SIG-M5 treated with dmso at 0.1 percent for 504 hours (cell line): Measurements from ENCODE around the gene GDPD2.
A peak's percentile ranks its signal among the peaks of the same experiment; 100 is the strongest.

Experiments
- DNase-seq: peaks from one replicate; lab custom pipeline; 2025; ENCODE audit not compliant: unreplicated experiment; lab: John Stamatoyannopoulos, UW

The GDPD2 gene

GRCh38 chrX:70476166-70476933 lies 53.2 kb downstream of the GDPD2 start:
- DNase-seq, result no peak

DNA sequence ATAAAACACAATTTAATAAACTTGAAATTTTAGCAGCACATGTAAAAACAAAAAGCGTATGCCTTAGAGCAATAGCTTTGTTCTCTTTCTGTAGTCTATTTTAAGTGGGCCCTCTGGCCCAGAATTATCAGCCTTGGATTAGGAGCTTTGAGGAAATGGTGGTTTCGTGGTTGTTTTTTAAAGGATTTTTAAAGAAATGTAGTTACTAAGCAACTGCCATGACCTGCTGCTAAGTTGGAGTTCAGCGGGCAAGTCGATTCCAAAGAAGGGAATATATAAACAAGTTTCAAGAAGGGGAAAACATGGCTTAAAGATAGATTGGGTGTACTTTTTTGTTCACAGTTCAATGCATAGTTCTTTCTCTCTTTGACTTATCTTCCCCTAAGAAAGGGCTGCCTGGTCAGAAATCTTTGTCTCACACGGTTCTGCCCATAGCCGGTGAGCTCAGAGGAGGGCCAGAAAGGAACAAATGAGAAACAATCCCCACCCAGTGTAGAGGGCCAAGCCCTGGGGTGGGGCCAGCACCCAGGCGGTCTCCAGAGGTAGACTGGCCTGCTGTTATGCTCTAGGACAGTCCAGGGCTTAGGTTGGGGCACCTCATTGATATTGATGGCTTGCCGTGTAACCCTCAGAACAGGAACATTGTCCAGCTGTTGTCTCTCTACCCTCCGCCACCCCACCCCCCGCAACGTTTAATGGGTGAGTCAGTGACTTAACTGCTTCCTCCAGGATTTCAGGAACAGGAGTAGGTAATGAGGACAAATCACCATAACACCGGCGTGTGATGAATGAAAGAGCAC lies 54.0 kb downstream of the GDPD2 start:
- peak; percentile 35 for DNase-seq

GRCh38 chrX:70477734-70478075 lies 54.6 kb downstream of the GDPD2 start:
- no peak for DNase-seq

GRCh38 chrX:70478526-70479245 lies 55.6 kb downstream of the GDPD2 start:
- no peak for DNase-seq

DNA sequence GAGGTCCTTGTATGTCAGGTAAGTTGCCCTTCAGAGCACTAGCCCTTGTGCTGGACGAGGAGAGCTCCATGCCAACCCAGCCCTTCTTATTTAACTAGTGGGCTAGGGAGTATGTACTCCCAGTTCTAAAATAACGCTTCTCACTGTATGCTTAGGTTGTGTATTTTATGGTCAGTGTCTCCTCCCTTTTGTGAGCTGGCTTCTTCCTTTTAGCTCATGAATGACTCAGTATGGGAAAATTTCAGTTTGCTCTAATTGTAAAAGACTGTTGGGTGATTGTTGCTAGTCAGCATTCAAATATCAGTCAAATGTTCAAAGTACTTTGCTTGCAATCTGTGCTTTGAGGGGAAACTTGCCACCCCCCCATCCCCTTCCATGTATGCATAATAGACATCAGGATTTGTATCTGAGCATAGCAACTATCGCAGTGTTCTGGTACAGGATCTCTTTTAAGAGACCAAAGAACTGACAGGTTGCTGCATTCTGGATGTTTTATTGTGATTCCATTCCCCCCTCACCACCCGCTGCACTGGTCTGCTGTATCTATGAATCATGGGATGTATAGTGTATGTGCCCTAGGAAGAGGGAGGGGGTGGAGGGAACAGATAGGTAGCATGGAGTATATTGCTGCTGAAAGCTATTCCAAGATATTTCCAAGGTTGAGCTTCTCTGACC lies 56.3 kb downstream of the GDPD2 start:
- DNase-seq, result no peak

- DNase-seq, result no peak
Observed at GRCh38 chrX:70479922-70480659, 57.0 kb downstream of the GDPD2 start.

GRCh38 chrX:70480660-70481018 lies 57.5 kb downstream of the GDPD2 start:
- no peak for DNase-seq

- no peak for DNase-seq
Observed at GRCh38 chrX:70481471-70482270, 58.6 kb downstream of the GDPD2 start.

GRCh38 chrX:70482300-70482699 lies 59.2 kb downstream of the GDPD2 start:
- no peak for DNase-seq
